ENCODE data around the gene PLEKHG5.

PLEKHG5 gene, protein sequence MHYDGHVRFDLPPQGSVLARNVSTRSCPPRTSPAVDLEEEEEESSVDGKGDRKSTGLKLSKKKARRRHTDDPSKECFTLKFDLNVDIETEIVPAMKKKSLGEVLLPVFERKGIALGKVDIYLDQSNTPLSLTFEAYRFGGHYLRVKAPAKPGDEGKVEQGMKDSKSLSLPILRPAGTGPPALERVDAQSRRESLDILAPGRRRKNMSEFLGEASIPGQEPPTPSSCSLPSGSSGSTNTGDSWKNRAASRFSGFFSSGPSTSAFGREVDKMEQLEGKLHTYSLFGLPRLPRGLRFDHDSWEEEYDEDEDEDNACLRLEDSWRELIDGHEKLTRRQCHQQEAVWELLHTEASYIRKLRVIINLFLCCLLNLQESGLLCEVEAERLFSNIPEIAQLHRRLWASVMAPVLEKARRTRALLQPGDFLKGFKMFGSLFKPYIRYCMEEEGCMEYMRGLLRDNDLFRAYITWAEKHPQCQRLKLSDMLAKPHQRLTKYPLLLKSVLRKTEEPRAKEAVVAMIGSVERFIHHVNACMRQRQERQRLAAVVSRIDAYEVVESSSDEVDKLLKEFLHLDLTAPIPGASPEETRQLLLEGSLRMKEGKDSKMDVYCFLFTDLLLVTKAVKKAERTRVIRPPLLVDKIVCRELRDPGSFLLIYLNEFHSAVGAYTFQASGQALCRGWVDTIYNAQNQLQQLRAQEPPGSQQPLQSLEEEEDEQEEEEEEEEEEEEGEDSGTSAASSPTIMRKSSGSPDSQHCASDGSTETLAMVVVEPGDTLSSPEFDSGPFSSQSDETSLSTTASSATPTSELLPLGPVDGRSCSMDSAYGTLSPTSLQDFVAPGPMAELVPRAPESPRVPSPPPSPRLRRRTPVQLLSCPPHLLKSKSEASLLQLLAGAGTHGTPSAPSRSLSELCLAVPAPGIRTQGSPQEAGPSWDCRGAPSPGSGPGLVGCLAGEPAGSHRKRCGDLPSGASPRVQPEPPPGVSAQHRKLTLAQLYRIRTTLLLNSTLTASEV
- total RNA-seq: 3.3 to 17.3 reads per million in 2 experiments

DNA sequence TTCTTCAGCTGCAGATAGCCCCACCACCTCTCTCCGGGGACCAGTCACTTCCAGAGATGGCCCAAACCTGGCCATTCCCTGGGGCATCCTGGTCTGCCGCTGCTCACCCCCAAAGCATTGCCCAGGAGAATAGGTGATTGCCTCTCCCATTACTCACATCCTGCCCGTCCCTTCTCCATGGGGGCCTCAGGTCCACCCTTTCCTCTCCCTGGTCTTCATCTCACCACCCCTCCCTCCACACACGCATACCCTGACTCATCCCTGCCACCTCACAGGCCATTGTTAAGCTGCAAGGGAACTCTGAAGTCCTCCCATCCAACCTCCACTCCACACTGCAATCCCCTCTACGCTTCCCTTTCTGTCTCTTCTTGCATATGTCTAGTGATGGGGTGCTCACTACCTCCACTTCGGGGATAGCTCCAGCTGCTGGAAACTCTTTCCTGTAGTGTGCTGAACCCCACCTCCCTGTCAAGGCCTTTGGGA is at the start of gene PLEKHG5:
Gene PLEKHG5, minus strand, starts transcription at position 188 of the 483 bp plus-strand sequence. CDS start 14,096 bp downstream, outside the sequence.
- no peak for DNase-seq (ENCODE audit: low read depth)

DNA sequence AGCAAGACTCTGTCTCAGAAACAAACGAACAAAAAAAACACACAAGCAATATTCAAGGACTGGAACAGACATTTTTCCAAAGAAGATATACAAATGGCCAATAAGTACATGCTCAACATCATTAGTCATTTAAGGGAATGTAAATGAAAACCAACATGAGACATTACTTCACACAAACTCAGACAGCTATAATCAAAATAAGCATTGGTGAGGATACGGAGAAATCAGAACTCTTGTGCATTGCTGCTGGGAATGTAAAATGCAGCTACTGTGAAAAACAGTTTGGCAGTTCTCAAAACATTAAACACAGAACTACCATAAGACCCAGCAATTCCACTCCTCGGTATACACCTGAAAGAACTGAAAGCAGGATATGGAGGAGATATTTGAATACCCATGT is 47.5 kb upstream of the PLEKHG5 start:
- no peak for DNase-seq (ENCODE audit: low read depth)

DNA sequence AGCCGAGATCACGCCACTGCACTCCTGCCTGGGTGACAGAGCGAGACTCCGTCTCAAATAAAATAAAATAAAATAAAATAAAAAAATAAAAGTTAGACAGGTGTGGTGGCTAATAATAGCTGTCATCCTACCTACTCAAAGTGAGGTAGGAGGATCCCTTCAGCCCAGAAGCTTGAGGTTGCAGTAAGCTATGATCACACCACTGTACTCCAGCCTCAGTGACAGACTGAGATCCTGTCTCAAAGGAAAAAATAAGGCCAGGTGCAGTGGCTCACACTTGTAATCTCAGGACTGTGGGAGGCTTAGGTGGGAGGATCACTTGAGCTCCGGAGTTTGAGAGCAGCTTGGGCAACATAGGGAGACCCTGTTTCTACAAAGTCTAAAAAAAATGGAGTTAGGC is 44.8 kb upstream of the PLEKHG5 start:
- DNase-seq (ENCODE audit: low read depth): no peak

DNA sequence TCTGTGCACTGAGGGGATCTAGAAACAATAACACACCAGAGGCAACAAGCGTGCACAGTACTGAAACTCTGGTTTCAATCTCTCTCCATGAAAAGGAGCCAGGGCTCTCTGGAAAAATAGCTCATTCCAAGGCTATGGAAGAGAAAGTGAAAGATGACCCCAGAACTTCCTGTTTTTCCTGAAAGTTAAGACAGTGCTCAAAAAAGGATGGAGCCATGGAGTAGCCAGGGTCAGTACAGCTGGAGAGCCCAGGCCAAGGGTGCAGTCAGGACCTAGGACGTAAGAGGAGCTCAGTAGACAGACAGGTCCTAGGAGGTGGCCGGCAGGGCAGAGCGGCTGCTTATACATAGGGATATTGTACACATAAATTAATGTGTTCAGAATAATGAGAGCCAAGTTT is 43.7 kb upstream of the PLEKHG5 start:
- DNase-seq (ENCODE audit: low read depth): no peak

DNA sequence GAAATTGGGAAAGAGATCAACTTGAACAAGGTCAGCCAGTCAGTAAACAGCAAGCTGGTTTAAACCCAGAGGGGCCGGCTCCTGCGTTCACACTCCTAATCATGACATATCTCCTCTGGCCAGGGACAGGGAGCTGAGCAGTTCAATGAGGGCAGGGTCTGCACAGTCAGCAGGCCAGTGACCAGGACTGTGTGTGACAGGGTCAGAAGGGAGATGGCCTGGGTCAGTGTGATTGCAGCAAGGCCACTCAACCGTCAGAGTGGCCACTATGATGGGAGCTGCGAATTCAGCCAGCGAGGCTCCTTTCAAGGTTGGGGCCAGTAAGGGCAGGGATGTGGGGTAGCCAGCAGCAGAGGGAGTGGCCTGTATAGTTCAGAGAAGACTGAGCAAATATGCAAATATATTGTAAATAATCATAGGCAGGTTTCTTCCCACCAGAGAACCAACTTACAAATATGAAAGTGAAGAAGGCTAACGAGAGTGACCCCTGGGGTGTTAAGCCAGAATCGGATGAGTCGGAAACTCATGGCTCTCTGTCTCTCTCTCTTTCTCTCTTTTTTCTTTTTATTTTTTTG is 42.9 kb upstream of the PLEKHG5 start:
- no peak for DNase-seq (ENCODE audit: low read depth)

DNA sequence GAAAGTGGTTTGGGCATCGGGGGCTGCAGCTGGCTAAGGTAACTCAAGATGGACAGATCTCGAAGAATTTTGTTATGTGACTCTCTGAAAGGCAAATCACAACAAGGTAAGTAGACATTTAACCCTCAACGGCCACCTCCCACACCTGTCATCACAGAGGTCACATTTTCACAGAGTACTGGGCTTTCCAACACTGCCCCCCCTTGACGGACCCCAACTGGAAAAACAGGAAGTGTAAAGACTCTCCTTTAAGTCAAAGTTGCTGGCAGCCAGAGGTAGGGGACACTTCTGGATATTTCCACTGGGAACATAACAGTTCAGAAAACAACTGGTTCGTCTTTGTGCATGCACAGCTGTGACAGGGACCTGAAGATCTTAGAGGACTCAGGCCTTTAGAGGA is 40.5 kb upstream of the PLEKHG5 start:
- DNase-seq (ENCODE audit: low read depth): no peak

DNA sequence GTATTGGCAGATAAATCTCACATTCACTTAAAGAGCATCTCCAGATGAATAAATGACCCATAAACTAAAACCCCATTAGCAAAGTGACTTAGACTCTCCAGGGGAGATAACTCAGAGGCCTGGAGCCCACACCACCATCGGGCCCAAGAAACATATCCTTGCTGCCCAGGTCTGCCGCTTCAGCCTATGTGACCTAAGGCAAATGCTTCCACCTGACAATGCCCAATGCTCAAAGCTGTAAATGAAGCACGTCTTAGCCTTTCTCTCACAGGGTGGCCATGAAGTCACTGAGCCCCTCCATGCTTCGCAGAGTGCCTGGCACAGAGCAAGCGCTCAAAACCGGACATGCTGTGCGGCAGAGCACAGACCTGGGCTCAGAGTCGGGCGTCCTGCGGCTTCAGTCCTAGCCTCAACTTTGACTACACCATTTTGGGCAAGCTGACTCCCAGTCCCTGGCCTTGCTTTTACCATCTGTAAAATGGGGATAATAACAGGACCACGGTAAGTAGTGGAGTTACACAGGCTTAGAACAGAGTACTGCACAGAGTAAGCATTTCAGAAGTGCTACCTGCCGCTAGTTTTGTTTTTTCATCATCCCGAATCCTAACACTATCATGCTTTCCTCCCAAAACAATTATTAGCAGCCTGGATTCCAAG is 39.2 kb upstream of the PLEKHG5 start:
- no peak for DNase-seq (ENCODE audit: low read depth)

DNA sequence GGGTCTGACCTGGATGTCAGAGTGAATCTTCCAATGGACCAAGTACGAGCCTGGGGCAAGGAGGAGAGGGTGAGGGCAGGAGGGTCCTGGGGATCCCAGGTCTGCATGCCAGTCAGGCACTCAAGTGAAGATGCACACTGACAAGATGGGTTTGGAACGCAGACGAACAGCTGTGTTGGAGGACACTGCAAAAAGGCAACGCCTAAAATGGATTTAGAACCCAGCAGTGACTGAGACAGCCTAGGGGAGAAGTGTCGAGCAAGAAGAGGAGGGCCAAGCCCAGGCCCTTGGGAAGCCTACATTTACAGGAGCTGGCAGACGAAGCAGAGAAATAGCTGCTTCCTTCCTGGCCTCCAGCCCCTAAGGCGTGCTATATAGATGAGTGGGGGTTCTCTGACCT is 37.0 kb upstream of the PLEKHG5 start:
- DNase-seq (ENCODE audit: low read depth): no peak

DNA sequence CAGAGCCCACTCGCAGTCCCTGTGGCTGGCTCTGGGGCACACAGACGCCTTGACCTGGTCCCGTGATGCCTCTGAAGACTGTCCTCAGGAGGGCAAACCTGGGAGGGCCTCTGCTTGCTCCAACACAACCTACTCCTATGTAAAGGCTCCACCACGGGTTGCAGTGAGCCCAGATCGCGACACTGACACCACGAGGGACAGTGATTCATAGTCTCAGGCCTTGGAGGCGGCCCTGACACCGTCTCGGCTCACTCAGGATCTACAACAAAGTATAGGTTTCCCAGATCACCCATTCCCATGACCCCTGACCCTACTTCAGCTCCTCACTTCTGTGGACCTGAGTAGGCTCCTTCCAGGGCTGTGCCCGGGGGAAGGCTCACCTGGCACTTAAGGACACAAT is 34.8 kb upstream of the PLEKHG5 start:
- no peak for DNase-seq (ENCODE audit: low read depth)

DNA sequence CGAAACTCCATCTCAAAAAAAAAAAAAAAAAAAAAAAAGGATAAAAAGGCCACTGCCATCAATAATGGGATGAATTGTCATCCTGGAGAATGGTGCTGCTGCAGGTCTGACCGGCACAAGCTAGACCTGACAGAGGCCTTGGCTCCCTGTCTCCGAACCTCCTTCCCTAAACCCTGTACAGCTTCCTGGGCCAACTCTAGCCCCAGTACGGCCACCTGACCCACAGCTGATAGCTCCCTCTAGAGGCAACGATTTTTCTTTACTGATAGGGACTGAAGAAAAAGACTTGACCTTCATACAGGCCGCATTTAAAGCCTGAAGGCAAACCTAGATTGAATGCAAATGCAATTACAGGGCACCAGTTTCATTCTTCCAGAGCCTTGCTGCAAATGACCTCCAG is 32.1 kb upstream of the PLEKHG5 start:
- no peak for DNase-seq (ENCODE audit: low read depth)

DNA sequence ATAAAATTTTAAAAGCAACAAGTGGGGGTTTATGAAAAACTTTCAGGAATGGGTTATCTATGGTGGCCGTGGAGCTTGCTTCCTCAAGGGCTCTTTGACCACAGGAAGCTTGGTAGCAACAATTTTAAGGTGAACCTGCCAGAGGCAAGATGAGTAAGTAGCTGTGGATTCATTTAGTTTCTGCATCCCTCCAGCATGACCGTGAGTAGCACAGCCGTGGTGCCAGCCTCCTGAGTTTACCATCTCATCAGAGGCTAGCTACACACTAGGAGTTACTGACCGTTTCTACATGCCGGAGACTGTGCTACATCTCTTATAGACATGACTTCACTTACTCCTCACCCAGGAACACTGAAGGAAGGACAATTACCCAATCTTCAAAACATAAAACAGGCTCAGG is 30.1 kb upstream of the PLEKHG5 start:
- DNase-seq (ENCODE audit: low read depth): no peak

DNA sequence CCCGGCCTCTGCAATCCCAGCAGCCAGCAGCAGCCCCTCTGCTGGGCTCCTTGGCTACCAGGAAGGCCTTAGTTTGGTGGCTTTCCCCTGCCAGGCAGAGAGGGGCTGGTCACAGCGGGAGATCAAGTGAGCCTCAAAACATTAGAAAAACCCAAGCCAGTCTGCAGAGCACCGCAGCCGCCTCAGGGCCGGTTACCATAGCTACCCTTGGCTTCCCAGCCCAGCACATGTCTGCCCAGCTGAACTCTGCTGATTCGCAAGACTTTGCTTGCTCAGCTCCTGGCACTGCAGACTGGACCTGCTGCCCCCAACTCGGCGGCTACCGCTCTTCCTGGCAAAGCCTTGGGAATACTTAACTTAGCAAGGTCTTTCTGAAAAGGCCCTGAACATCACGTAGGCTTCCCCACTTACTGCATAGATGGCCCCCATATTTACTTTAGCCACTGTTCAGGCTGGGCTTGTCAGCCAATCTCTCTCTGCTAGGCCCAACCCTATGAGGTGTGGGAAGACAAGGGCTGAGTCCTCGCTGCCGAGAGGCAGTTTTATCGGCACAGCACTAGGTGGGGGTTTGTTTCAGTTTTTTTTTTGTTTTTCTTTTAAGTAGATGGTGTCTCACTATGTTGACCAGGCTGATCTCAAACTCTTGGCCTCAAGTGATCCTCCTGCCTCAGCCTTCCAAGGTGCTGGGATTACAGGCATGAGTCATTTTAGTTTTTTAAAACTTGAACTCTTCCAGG is 28.6 kb upstream of the PLEKHG5 start:
- DNase-seq (ENCODE audit: low read depth): no peak

DNA sequence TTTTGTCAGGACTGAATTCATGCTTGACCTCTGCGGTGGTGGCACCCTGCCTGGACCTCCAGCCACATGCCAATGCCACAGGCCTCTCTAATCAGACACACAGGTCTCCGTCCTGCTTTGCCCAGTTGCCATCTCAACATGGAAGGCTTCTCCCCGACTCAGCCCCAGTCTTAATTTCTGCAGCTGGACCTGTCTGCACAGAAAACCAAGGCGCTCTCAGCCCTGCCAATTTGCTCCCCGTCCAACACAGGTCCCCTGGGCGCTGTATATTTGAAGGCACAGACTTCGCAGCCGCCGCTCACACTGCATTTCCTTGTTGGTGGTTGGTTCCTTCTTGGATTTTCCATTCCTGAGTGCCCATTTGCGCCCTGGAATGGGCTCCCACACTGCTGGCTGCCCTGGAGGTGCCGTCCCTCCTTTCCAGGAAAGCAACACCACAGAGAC is 28.0 kb upstream of the PLEKHG5 start:
- no peak for DNase-seq (ENCODE audit: low read depth)

DNA sequence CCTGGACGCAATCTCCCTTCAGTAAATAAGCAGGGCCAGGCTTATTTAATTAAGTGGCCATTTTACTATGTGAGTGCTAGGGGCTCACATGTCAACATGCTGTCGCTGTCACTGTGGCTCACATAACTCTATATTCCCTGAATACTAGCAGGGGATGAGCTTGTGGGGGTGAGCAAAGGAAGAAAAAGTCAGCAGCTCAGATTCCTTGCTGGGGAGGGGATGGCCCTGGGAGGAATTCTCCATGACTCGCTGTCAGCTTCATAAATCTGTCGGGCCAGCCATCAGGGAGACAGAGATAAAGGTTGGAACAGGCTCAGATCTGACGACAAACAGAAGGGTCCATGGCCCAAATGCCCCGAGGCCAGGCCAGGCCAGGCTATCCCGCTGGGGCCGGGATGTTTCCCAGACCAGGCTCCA is 26.0 kb upstream of the PLEKHG5 start:
- DNase-seq (ENCODE audit: low read depth): no peak

DNA sequence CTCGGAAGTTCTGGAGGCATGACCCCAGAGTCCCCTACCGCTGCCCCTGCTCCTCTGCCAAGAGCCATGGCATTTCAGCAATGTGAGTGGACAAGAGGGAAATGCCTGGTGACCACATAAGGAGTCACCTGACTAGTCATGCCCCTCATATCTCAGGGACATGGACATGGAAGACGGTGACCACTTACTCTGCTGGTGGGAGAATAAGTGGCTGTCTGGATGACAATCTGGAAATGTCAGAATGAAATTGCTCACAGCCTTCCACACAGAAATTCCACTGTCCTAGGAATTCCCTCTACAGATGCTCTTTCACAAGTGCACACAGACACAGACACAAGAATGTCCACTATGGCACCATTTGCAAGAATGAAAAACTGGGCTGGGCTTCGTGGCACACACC is 24.3 kb upstream of the PLEKHG5 start:
- DNase-seq (ENCODE audit: low read depth): no peak

DNA sequence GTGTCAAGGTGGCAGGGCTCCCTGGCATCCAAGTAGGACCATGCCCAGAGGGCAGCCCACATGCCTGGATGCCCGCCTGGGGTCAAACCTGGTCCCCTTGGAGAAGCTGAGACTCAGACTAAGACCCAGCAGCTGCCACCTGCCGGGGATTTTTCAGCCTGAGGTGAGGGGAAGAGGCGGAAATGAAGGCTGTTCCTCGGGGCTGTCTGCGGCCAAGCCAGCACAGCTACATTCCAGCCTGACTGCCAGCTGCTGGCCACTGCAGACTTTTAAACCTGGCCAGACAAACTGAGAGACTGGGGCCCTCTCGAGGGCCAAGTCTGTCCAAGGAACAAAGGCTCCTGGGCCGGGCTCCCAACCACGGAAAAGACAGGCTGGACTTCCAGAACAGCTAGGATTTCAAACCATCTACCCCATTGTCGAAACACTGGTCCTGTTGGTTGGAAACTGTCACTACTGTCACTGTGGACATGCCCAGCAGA is 21.9 kb upstream of the PLEKHG5 start:
- no peak for DNase-seq (ENCODE audit: low read depth)

DNA sequence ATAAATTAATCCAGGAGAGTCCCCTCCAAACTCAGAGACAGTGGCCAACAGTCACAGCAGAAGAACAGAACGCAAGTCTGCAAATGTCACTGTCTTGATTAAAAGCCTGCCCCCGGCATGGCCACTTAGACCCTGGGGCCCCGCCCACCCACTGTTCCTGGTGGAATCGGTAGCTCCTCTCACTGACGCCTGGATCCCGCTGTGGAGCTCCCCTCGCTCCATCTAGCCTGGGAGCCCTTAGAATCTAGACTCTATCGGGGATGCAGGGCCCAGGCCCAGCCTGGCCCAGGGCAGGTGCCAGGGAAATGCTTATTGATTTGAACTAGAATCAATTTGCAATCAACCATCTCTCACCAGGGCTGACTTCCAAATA is 21.4 kb upstream of the PLEKHG5 start:
- no peak for DNase-seq (ENCODE audit: low read depth)

DNA sequence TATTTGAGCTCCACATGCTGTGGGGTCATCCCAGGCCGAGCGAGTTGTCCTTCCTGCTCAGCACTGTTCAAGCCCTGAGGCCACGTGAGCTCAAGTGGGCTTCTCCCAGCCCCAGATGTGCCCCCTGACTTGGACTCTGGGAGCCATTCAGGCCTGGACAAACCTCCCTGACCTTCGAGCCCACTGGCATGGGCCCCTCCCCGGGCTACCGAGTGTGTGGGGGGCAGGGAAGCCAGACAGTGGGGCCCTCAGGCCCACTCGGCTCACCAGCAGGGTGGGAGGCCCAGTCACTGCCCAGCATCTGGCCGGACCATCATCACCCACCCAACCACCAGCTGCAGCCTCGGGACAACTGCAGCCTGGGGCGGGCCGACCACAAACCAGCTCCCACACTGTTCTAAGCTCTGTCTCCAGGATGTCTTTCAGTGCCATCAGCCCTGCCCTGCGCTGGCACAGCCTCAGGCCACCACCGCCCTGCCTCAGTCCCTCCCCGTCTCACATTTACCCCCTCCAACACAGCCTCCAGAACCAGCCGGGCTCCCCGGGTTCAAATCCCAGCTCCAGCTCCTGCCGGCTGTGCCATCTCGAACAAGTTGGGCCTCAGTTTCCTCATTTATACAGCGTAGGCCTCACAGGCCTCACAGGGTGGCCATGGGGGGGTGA is 20.9 kb upstream of the PLEKHG5 start:
- DNase-seq (ENCODE audit: low read depth): no peak

DNA sequence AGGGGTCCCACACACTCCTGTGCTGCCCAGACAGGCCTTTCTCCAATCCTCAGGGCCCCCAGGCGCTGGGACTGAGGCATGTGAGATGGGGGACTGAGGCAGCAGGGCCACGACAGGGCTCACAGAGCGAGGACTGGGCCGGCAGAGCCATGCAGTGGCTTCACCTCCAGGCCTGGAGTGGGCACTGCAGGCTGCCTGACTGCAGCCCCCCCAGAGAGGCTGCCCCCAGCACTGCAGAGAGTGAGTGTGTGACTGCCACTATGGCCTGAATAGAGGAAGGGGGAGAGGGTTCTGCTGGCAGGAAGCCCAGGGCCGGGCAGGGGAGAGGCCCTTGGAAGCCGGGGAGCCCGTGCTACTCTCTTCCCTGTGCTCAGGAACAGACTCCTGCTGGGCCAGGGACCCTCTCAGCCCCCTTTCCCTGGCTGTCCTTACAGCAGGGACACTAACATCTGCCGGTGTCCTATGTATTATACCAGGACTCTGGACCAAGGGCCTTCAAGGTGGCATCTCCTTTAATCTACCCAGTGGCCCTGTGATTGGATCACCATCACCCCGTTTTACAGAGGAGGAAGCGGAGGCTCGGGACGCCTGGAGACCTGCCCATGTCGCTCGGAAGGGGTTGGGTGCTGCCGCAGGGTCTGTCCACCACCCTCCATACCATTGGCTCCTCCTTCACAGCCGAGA is 20.2 kb upstream of the PLEKHG5 start:
- no peak for DNase-seq (ENCODE audit: low read depth)

DNA sequence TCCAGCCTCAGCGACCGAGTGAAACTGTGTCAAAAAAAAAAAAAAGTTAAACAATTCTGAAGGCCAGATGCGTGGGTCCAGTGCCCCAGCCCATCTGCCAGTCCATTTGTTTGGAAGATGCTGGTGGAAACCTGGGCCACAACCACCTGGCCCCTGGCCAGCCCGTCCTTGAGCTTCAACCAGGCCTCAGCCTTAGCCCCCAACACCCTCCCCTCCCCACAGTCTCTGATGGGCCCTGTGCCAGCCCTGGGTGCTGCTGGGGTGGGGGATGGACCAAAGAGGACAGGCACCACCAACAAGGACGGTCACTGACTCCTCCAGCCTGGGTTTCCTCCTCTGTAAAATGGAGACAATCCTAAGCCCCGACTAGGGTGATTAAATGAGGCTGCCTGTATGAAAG is 19.6 kb upstream of the PLEKHG5 start:
- no peak for DNase-seq (ENCODE audit: low read depth)
